Kidney (tissue), 22 donors: ENCODE measurements around the gene SRRM4. TPM values are rescaled to one million over a fixed set of nuclear protein-coding genes. Genes with fewer than 3 reads are reported as not detected.

Experiments
- DNase-seq, 5 donors: peaks; one replicate each; pipeline ENCODE4 v3.0.0-alpha.2; 2013 to 2020
- FAIRE-seq: peaks from 2 replicates; lab custom pipeline; 2012; peaks lifted over from hg19 to GRCh38; lab: Jason Lieb, UNC
- H3K27ac ChIP-seq, 2 donors: one replicate each; pipeline ENCODE4 v1.7.0; 2013; ENCODE audit warnings: low read depth in 2 of 2, low read length in 2 of 2, inconsistent platforms in 1 of 2
- H3K27me3 ChIP-seq: one replicate; pipeline ENCODE4 v1.7.1; 2013; ENCODE audit warnings: low read length, inconsistent platforms; ENCODE audit not compliant: control insufficient read depth, insufficient read depth
- H3K36me3 ChIP-seq, 3 donors: one replicate each; pipeline versions ENCODE4 v1.7.0 to v1.7.1; 2013; ENCODE audit warnings: low read length in 3 of 3, control low read depth in 1 of 3, inconsistent platforms in 1 of 3; ENCODE audit not compliant: insufficient read depth in 3 of 3, control insufficient read depth in 2 of 3
- H3K4me1 ChIP-seq, 3 donors: one replicate each; pipeline versions ENCODE4 v1.7.0 to v1.7.1; 2013; ENCODE audit warnings: low read length in 3 of 3, inconsistent platforms in 1 of 3, low read depth in 1 of 3; ENCODE audit not compliant: control insufficient read depth in 2 of 3, insufficient read depth in 2 of 3
- H3K4me3 ChIP-seq, 3 donors: one replicate each; pipeline versions ENCODE4 v1.7.0 to v1.8.1; 2013; ENCODE audit warnings: low read length in 3 of 3, control low read depth in 1 of 3, inconsistent platforms in 1 of 3
- H3K9ac ChIP-seq, 3 donors: one replicate each; pipeline versions ENCODE4 v1.7.0 to v1.7.1; 2013; ENCODE audit warnings: low read length in 3 of 3, control low read depth in 1 of 3, inconsistent platforms in 1 of 3
- H3K9me3 ChIP-seq, 3 donors: one replicate each; pipeline versions ENCODE4 v1.7.0 to v1.7.1; 2013; ENCODE audit warnings: low read length in 3 of 3, control low read depth in 1 of 3, inconsistent platforms in 1 of 3; ENCODE audit not compliant: control insufficient read depth in 2 of 3, insufficient read depth in 1 of 3
- intact Hi-C: fragments of 100-400 bp; cut with DNase I; formaldehyde crosslinking; loops from one replicate; pipeline ENCODE4 v1.11.1; 2022
- long read RNA-seq, 10 donors: library from polyadenylated mRNA in 1 of 10; unstranded in 1 of 10; transcript quantifications; one replicate each; pipeline ENCODE4 v2.0.0 and lab custom pipeline, GENCODE V29; 2021 to 2026
- polyA plus RNA-seq: library from polyadenylated mRNA; stranded (reverse); fragments of 350-450 nt; fragmentation: Illumina TruSeq; extraction: RNeasy Lipid Tissue Mini Kit (QIAGEN cat#74804); gene quantifications from one replicate; pipeline ENCODE4 v1.2.3, GENCODE V29; 2014; ENCODE audit warnings: low read depth, low replicate concordance; ENCODE audit not compliant: insufficient read depth
- total RNA-seq: library from RNA; stranded (reverse); fragmentation: NEBNext Ultra II Directional; extraction: Animal tissue kit (Norgen Biotek cat#: 25700); gene quantifications from one replicate; pipeline ENCODE4 v1.2.1, GENCODE V29; 2021
- TF ChIP-seq, protein P1 (sequence below): IDR thresholded peaks from 3 replicates; pipeline ENCODE4 v1.5.1; 2012; ENCODE audit warnings: mild to moderate bottlenecking, moderate library complexity, borderline replicate concordance; ENCODE audit not compliant: insufficient read depth; ENCODE audit errors: extremely low read depth
- donor health status: control.
- donor health status: control.
- donor health status: control.
- donor health status: control.
- donor health status: control.
- donor health status: DM: yes; HTN: yes; CAD: no.
- donor health status: Normal renal cell carcinoma (clear cell type).

The SRRM4 gene, protein sequence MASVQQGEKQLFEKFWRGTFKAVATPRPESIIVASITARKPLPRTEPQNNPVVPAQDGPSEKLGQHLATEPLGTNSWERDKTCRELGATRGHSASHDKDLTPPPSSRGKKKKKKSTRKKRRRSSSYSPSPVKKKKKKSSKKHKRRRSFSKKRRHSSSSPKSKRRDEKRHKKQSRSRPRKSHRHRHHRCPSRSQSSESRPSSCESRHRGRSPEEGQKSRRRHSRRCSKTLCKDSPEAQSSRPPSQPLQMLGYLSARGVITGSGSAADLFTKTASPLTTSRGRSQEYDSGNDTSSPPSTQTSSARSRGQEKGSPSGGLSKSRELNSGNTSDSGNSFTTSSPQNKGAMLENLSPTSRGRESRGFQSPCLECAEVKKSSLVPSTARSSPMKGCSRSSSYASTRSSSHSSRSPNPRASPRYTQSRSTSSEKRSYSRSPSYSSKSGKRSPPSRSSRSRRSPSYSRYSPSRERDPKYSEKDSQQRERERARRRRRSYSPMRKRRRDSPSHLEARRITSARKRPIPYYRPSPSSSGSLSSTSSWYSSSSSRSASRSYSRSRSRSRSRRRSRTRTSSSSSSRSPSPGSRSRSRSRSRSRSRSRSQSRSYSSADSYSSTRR
- total RNA-seq (0.06 TPM), polyA plus RNA-seq (0.17 TPM)
- long read RNA-seq, donor 1, result 0 reads
- long read RNA-seq, donor 2, result 0 reads
- long read RNA-seq, donor 3, result 0 reads
- long read RNA-seq, donor 4, result 0 reads
- long read RNA-seq, donor 5, result 0 reads
- long read RNA-seq, donor 6, result 0 reads
- long read RNA-seq, donor 7, result 0 reads
- long read RNA-seq, donor 8, result 0 reads
- long read RNA-seq, donor 9, result 0 reads
- long read RNA-seq, donor 10, result 0 reads

DNA sequence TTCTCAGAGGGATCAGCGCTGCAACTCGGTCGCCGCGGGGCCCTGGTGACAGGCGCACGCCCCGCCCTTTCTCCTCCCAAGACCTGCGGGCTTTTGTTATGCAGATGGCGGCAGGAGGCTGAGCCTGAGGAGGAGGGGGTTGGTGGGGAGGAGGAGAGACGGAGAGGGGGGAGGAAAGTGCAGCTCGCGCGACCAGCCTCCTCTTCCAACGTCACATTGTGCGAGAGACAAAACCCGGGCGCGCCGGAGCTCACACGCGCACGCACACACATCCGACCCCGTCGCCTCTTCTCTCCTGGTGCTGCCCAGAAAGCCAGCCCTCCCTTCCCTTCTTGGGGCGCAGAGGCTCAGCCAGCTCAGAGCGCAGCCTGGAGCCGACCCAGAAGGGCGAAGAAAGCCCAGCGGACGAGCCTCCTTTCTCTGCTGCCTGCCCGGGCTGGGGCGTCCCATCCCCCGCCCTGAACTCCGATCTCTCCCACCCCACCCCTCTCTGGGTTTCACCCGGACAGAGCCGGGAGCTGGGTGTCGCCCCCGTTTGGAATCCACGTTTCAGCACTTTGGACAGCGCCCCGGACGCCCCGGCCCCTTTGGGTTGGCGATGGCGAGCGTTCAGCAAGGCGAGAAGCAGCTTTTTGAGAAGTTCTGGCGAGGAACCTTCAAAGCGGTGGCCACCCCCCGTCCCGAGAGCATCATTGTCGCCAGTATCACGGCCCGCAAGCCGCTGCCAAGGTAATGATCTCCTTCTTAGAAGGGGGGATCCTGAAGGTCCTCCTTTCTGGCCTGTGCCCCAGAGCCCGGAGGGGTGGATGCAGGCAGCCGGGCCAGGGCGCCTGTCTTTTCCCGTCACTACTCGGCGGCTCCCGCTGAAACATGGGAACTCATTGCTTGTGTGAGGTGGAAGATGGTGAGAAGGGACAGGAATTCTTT, at the start of gene SRRM4:
Gene SRRM4, plus strand, starts transcription at position 257 of the 927 bp plus-strand sequence. Its CDS starts 342 bp downstream, at position 599.
- H3K4me3 ChIP-seq, result no peak within 1 kb of the TSS
- H3K9ac ChIP-seq, result no peak within 1 kb of the TSS
- TF ChIP-seq, protein P1, sequence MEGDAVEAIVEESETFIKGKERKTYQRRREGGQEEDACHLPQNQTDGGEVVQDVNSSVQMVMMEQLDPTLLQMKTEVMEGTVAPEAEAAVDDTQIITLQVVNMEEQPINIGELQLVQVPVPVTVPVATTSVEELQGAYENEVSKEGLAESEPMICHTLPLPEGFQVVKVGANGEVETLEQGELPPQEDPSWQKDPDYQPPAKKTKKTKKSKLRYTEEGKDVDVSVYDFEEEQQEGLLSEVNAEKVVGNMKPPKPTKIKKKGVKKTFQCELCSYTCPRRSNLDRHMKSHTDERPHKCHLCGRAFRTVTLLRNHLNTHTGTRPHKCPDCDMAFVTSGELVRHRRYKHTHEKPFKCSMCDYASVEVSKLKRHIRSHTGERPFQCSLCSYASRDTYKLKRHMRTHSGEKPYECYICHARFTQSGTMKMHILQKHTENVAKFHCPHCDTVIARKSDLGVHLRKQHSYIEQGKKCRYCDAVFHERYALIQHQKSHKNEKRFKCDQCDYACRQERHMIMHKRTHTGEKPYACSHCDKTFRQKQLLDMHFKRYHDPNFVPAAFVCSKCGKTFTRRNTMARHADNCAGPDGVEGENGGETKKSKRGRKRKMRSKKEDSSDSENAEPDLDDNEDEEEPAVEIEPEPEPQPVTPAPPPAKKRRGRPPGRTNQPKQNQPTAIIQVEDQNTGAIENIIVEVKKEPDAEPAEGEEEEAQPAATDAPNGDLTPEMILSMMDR, result no peak
- intact Hi-C loops, result no loop called here
- FAIRE-seq (no peak), DNase-seq (peak; percentile 60 to 70 (median 66))
- H3K36me3 ChIP-seq, result no peaks in the 10 kb centered on the region
- H3K27ac ChIP-seq, result no peak within 1 kb of the TSS
- no peaks in the 10 kb centered on the region for H3K4me1 ChIP-seq
- no peaks in the 10 kb centered on the region for H3K9me3 ChIP-seq
- H3K27me3 ChIP-seq, result peaks cover 2% of the 10 kb centered on the region

DNA sequence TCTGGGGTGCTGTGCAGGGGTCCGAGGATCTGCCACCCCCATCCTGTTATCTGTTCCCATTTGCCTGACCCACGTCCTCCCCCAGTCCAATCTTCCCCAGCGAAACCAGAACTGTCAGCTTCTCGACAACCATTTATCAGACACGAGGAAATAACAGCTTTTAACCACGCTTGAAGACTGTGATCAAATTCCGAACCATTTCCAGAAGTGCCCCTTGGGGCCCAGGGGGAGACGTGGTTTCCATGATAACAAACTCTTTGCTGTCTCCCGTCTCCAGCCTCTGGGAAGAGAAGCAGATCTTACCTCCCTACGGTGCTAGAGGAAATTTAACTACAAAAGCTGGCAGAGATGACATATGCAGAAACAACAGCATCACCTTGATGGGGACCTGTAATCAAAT, 35.1 kb upstream of the SRRM4 start:
- Histone ChIP-seq H3K4me1 (no peaks in the 10 kb centered on the region), H3K4me3 (no peak overlapping the region), H3K36me3 (no peaks in the 10 kb centered on the region), H3K9me3 (no peaks in the 10 kb centered on the region), H3K9ac (no peak overlapping the region), H3K27me3 (no peaks in the 10 kb centered on the region), H3K27ac (no peak overlapping the region)
- TF ChIP-seq, protein P1, result no peak
- DNase-seq (no peak), FAIRE-seq (no peak)
- intact Hi-C loops, result no loop called here

DNA sequence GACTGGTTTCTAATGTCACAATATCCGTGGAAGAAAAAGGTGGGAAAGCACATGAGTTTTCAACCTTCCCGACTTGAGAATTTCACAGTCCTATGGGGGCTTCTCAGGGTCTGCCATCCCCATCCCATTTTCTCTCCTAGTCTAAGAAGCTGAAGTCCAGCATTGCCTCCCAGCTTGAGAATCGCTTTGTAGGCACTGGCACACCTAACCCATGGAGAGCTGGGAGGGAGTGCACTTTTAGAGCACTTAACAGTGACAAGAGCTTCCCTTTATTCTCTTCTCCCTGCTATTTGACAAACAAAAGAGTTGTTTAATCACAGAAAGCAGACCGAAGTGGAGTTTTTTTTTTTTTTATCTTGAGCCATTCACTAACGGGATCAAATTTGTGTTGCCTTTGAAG, 22.8 kb upstream of the SRRM4 start:
- H3K36me3 ChIP-seq, result no peaks in the 10 kb centered on the region
- no peak overlapping the region for H3K9ac ChIP-seq
- no peak overlapping the region for H3K4me3 ChIP-seq
- H3K9me3 ChIP-seq, result no peaks in the 10 kb centered on the region
- intact Hi-C loops, result no loop called here
- H3K4me1 ChIP-seq, result no peaks in the 10 kb centered on the region
- TF ChIP-seq, protein P1, result no peak
- no peak overlapping the region for H3K27ac ChIP-seq
- H3K27me3 ChIP-seq, result no peaks in the 10 kb centered on the region
- FAIRE-seq (no peak), DNase-seq (no peak)
